GM19240 (cell line): Measurements from ENCODE around the gene DYSF.

Experiments
- DNase-seq: peaks from one replicate; pipeline ENCODE4 v3.0.0; 2011; ENCODE audit warnings: low spot score; ENCODE audit not compliant: insufficient read length

DYSF gene

GRCh38 chr2:71702971-71703898 lies 249.9 kb downstream of the DYSF start:
- DNase-seq: no peak

GRCh38 chr2:71704131-71704561 lies 250.8 kb downstream of the DYSF start:
- no peak for DNase-seq

DNA sequence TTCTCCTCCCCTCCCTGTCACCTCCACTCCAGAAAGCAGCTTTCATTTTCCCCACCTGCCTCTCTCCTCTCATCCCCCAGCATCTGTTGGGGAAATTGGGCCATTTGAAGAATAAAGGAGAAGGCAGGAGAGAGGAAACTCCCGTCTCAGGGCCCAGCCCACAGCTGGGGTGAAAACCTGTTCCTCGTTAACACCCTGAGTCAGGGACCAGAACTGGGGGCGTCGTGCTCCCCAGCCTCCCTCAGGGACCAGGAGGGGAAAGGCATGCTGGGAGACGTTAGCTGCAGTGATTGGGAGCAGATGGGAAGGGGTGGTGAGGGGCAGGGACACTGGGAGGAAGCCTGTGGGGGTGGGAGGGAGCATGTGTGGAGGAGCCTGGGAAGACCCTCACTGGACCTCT lies 251.3 kb downstream of the DYSF start:
- DNase-seq: no peak

GRCh38 chr2:71705171-71705960 lies 252.0 kb downstream of the DYSF start:
- DNase-seq: no peak

DNA sequence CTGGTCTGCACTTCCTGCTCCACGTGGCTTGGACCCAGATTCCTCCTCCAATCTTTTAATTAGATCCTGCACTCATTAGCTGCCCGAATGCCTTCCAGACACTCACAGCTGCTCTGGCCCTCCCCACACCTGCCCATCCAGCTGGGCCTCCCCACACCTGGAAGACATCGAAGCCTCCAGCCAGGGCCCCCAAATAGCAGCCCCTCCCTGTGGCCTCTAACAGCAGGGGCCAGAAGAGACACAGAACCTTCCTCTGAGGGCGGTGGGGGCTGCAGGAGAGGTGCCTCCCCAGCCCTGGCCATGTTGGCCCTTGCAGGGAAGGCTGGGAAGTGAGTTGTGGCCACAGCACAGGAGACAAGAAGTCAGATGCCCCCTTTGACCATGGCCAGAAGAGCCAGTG lies 252.8 kb downstream of the DYSF start:
- no peak for DNase-seq

- DNase-seq: no peak
These were observed 253.5 kb downstream of the DYSF start for GRCh38 chr2:71706836-71707235.

GRCh38 chr2:71710367-71711132 lies 257.2 kb downstream of the DYSF start:
- DNase-seq: no peak

GRCh38 chr2:71711133-71711855 lies 257.9 kb downstream of the DYSF start:
- DNase-seq: no peak

GRCh38 chr2:71712158-71712818 lies 258.9 kb downstream of the DYSF start:
- DNase-seq: no peak

- no peak for DNase-seq
These were observed 260.5 kb downstream of the DYSF start for GRCh38 chr2:71713581-71714580.

DNA sequence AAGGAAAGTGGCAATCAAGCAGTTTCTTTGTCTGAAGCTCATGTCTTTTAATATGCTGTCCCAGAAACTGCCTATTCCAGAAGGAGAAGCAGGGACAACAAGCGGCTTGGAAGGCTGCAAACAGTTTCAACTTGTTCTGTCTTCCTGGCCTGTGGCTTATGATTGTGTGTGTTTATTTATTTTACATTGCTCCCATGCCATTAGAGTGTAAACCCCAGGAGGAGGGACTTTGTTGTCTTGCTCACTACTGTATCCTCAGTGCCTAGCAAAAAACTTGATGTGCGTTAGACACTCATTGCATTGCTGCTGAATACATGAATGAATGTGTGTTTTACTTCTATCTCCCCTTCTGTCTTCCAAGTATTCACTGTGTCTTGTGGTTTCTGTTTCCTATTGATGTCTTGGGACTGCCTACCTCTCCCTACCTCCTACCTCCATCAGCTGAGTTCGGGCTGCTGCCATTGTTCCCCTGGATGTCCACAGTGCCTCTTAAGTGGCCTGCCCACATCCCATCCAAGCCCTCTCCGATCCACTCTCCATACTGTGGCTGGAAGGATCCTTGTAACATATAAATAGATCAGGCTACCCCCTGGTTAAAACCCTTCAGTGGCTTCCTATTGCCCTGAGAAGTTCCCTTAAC lies 261.4 kb downstream of the DYSF start:
- DNase-seq: no peak

DNA sequence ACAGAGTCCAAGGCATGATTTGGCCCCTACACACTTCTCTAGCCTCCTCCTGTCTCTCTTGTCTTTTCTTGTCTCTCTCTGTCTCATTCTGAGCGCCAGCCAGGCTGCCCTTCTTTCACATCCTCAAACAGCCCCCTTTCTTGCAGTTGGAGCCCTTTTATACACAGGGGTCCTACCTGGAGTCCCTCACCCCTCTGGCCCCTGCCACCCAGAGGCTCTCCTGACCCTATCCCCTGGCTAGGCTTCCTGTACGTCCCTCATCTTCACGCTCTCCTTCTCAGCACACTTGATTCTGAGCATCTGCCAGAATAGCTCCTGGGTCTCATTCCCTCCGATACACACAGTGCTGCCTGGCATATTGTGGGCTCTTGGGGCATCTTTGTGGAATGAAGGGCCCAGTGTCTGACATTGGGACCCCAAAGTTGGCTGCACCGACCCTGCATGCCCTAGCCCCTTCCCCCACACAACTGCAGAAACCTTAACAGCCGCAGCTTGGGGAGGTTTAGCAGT lies 261.9 kb downstream of the DYSF start:
- no peak for DNase-seq

DNA sequence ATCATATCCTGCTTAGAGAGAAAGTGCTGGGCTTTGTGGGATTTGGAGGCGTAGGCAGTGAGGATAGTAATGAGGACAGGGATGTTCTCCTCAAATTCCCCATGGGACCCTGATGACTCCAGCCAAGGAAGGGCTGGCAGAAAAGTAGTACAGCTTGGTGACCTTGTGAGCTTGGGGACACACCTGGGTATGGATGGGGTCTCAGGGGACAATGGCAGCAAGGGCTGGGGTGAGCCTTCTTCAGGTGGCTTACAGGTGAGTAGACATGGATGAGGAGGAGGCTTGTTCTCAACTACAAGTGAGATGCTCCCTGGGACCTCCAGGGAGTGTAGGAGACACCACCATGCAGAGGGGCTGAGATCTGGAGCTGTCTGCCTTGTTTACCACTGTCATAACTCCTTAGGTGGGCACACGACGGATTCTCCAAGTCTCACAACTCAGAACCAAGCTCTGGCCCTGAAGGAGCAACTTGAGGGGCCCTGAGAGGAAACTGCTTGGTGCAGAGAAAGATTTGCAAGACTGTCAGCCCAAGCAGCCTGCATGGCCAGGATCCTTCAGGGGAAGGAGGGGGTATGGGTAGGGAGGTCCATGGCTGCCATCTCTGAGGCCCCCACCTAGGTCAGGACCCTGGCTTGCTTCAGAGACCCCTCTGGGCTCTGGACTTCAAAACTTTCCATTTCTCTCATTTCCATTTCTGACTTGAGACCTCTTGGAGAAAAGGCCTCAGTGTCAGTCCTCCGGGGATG lies 262.8 kb downstream of the DYSF start:
- DNase-seq: no peak

DNA sequence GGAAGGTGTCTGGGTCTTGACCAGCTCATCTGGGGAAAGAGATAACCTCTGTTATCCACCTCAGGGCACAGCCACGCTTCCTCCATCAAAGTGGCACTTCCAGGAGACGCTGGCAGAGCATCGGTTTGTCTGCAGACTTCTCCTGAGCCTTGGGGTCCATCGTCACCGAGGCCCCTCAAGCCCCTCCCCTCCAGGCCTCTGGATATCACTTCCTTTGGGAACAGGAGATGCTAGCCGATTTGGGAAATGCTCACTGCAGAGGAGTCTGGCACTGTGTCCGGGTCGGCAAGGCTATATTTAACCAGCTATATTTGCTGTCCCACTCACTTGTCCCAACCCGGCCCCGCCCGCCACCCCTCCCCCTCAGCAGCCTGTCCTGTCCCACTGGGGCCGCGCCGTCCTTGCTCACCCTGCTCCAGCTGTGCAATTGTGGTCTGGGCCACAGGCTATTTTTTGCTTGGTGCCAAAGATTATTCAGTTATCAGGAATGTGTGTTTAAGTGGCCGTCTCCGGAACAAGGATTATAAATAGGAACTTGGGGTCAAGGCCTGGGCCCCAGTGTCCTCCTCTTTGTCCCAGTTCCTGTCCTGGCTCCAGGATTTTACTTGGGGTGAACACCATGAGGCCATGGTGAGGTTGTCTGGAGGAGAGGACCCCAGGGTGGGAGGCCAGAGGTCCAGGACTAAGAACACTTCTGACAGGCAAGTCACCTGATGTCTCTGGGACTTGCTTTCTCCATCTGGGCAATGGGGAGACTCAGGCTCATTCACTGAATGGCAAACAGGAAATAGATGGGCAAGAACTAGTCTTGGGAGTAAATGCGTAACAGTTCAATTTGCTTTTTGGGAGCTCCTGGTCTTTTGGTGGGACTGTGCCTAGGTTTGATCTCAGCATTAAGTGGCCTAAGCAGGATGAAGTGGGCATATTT lies 263.6 kb downstream of the DYSF start:
- no peak for DNase-seq

DNA sequence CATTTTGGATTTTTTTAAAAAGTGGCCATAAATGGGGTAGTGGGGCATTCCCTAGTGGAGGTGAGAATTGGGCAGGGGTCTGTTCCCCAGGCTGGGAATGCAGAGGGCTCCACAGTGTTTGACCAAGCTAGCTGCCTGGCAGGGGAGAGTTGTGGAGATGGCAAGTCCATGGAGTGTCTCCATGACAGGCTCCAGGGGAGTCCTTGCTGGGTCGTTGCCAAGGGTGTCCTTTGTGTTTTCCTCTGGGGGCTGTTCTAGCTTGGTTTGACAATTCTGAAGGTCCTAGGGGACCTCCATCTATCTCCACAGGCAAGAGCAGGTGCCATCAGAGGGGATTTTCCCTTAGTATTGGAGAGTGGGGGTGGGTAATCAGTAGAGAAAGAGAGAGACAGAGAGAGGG lies 265.3 kb downstream of the DYSF start:
- DNase-seq: no peak

GRCh38 chr2:71719520-71720282 lies 266.3 kb downstream of the DYSF start:
- no peak for DNase-seq
